Liver (tissue), 9 donors: ENCODE measurements around the gene TNNT3. TPM values are rescaled to one million over a fixed set of nuclear protein-coding genes. Genes with fewer than 3 reads are reported as not detected.

ENCODE experiments used
- DNase-seq: peaks from one replicate; pipeline ENCODE4 v3.0.0-alpha.2; 2017; ENCODE audit warnings: low spot score
- H3K27ac ChIP-seq, 2 donors: one replicate each; pipeline ENCODE4 v1.7.0; 2013; ENCODE audit warnings: inconsistent platforms in 2 of 2, low read length in 2 of 2, control low read depth in 1 of 2, low read depth in 1 of 2, mild to moderate bottlenecking in 1 of 2
- H3K27me3 ChIP-seq, 4 donors: one replicate each; pipeline versions ENCODE4 v1.6.1 to v1.7.0; 2013; ENCODE audit warnings: low read length in 3 of 4, inconsistent platforms in 1 of 4, mild to moderate bottlenecking in 1 of 4, moderate library complexity in 1 of 4; ENCODE audit not compliant: control insufficient read depth in 4 of 4, insufficient read depth in 4 of 4
- H3K36me3 ChIP-seq, 4 donors: one replicate each; pipeline versions ENCODE4 v1.6.1 to v1.7.0; 2013; ENCODE audit warnings: low read length in 3 of 4, mild to moderate bottlenecking in 3 of 4, low read depth in 1 of 4, moderate library complexity in 1 of 4; ENCODE audit not compliant: control insufficient read depth in 4 of 4, insufficient read depth in 3 of 4
- H3K4me1 ChIP-seq, 4 donors: one replicate each; pipeline versions ENCODE4 v1.6.1 to v1.7.0; 2013; ENCODE audit warnings: low read length in 3 of 4, mild to moderate bottlenecking in 3 of 4, moderate library complexity in 1 of 4; ENCODE audit not compliant: control insufficient read depth in 4 of 4, insufficient read depth in 4 of 4
- H3K4me3 ChIP-seq, 3 donors: one replicate each; pipeline versions ENCODE4 v1.6.1 to v1.7.0; 2013; ENCODE audit warnings: low read length in 3 of 3, control low read depth in 1 of 3, low read depth in 1 of 3, mild to moderate bottlenecking in 1 of 3
- H3K9ac ChIP-seq, 2 donors: one replicate each; pipeline ENCODE4 v1.7.0; 2013; ENCODE audit warnings: low read length in 2 of 2, mild to moderate bottlenecking in 2 of 2, moderate library complexity in 2 of 2, control low read depth in 1 of 2, low read depth in 1 of 2
- H3K9me3 ChIP-seq, 4 donors: one replicate each; pipeline versions ENCODE4 v1.6.1 to v1.7.0; 2013; ENCODE audit warnings: low read length in 3 of 4; ENCODE audit not compliant: control insufficient read depth in 4 of 4
- ATF3 ChIP-seq: IDR thresholded peaks from 2 replicates; pipeline ENCODE4 v1.6.1; 2016; ENCODE audit warnings: antibody characterized with exemption
- CTCF ChIP-seq: fragments of 150-350 bp; IDR thresholded peaks from 2 replicates; pipeline ENCODE4 v1.5.1; 2017; ENCODE audit warnings: improper control_type of control experiment, low read depth, low read length; ENCODE audit not compliant: missing input control
- FOXA1 ChIP-seq: IDR thresholded peaks from 2 replicates; pipeline ENCODE4 v1.6.1; 2016; ENCODE audit warnings: antibody characterized with exemption
- FOXA2 ChIP-seq: IDR thresholded peaks from 2 replicates; pipeline ENCODE4 v1.6.1; 2016; ENCODE audit warnings: antibody characterized with exemption
- GABPA ChIP-seq, 2 donors: IDR thresholded peaks in 1 of 2; conservative IDR thresholded peaks in 1 of 2; 2 replicates each; pipeline ENCODE4 v1.6.1; 2016; ENCODE audit warnings: antibody characterized with exemption in 2 of 2, mild to moderate bottlenecking in 1 of 2, moderate library complexity in 1 of 2
- HNF4A ChIP-seq, 2 donors: conservative IDR thresholded peaks; 2 replicates each; pipeline ENCODE4 v1.6.1; 2016; ENCODE audit warnings: antibody characterized with exemption in 2 of 2, mild to moderate bottlenecking in 2 of 2
- HNF4G ChIP-seq: IDR thresholded peaks from 2 replicates; pipeline ENCODE4 v1.6.1; 2016; ENCODE audit warnings: antibody characterized with exemption
- RXRA ChIP-seq, 2 donors: IDR thresholded peaks; 2 replicates each; pipeline ENCODE4 v1.6.1; 2017 to 2018; ENCODE audit warnings: antibody characterized with exemption in 2 of 2, mild to moderate bottlenecking in 1 of 2
- SP1 ChIP-seq: IDR thresholded peaks from 2 replicates; pipeline ENCODE4 v1.6.1; 2018; ENCODE audit warnings: antibody characterized with exemption, mild to moderate bottlenecking
- TAF1 ChIP-seq: conservative IDR thresholded peaks from 2 replicates; pipeline ENCODE4 v1.6.1; 2016; ENCODE audit warnings: antibody characterized with exemption, mild to moderate bottlenecking
- YY1 ChIP-seq: IDR thresholded peaks from 2 replicates; pipeline ENCODE4 v1.6.1; 2016; ENCODE audit warnings: antibody characterized with exemption, mild to moderate bottlenecking
- WGBS: extraction: QIAGEN DNeasy Blood & Tissue Kit; methylation state at CpG from one replicate; pipeline ENCODE4 v1.1.7; 2013; 5-methylcytosine and 5-hydroxymethylcytosine counted together
- polyA plus RNA-seq, 2 donors: library from polyadenylated mRNA; stranded (reverse) in 1 of 2; unstranded in 1 of 2; fragments of 200-250 nt in 1 of 2; fragments of >200 nt in 1 of 2; fragmentation: Nextera tagmentation in 1 of 2; extraction: Ambion mirVana in 1 of 2; gene quantifications; one replicate each; pipeline versions ENCODE4 v1.2.1 to v1.2.3, GENCODE V29; 2013 to 2015
- total RNA-seq, 2 donors: library from RNA; depleted of rRNA; stranded (reverse); fragments of >200 nt; gene quantifications; one replicate each; pipeline ENCODE4 v1.2.3, GENCODE V29; 2014
- TF ChIP-seq, protein P1 (sequence below): IDR thresholded peaks from 2 replicates; pipeline ENCODE4 v1.6.1; 2016; ENCODE audit warnings: antibody characterized with exemption
- TF ChIP-seq, protein P2 (sequence below): IDR thresholded peaks from 2 replicates; pipeline ENCODE4 v1.6.1; 2016; ENCODE audit warnings: antibody characterized with exemption
- donor health status: healthy.
- donor health status: healthy.
- donor health status: healthy.
- donor health status: healthy.
- donor health status: healthy.

Gene TNNT3
- total and polyA plus RNA-seq, 4 donors, result 0.06 to 0.14 TPM; not detected in 2

DNA sequence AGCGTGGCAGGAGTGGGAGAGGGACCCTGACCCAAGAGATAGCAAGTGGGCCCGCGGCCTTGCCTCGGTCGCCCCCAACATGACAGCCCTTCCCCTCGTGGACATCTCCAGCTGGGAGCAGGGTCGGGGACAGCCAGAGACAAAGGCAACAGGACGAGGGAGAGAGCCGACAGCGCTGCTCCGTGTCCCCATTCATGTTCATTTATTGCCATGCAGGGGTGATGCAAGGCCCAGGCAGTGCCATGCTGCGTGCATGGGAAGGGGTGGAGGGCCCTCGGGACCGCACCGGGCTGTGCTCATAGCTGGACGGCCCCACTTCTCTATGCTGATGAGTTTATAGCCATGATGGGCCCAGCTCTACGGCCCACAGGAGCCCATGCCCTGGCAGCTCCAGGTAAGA, 40.3 kb downstream of the TNNT3 start:
- Histone ChIP-seq H3K27ac (no peak overlapping the region), H3K4me3 (no peak overlapping the region), H3K27me3 (no peaks in the 10 kb centered on the region), H3K9ac (no peak overlapping the region), H3K36me3 (no peaks in the 10 kb centered on the region), H3K9me3 (no peaks in the 10 kb centered on the region), H3K4me1 (no peaks in the 10 kb centered on the region)
- 94% methylated on average over 9 of the region's 17 CpGs for WGBS
- no peak for DNase-seq
- TF ChIP-seq RXRA (IDR thresholded peaks at IDR 0.05), result no peak
- TF ChIP-seq HNF4A (conservative IDR thresholded peaks at IDR 0.05), result no peak
- TF ChIP-seq, protein P1, sequence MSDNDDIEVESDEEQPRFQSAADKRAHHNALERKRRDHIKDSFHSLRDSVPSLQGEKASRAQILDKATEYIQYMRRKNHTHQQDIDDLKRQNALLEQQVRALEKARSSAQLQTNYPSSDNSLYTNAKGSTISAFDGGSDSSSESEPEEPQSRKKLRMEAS, result no peak
- TF ChIP-seq CTCF, result no peak
- TF ChIP-seq TAF1, result no peak
- TF ChIP-seq FOXA1, result no peak
- no peak for TF ChIP-seq GABPA (IDR thresholded peaks at IDR 0.05 in 1 of 2, conservative IDR thresholded peaks at IDR 0.05 in 1 of 2)

DNA sequence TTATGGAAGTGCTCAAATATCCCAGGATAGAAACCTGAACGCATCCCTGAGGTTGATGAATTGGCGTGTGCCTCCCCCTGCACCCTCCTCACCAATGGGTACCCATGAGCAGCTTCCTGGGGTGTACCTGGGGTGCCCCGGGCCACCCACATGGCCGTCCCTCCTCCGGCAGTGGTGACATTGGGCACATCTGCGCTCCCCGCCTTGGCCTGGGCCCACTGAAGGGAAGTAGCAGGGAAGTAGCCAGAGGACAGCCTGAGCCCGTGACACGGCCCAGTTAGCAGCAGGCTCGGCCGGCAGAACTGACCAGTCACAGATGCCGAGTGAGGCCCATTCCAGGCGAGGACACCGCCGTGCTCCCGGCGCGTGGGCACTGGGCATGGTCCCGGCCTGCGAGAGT, 44.4 kb downstream of the TNNT3 start:
- Histone ChIP-seq H3K4me3 (no peak overlapping the region), H3K27me3 (no peaks in the 10 kb centered on the region), H3K9ac (no peak overlapping the region), H3K36me3 (no peaks in the 10 kb centered on the region), H3K27ac (no peak overlapping the region), H3K9me3 (no peaks in the 10 kb centered on the region), H3K4me1 (no peaks in the 10 kb centered on the region)
- no peak for DNase-seq
- no peak for TF ChIP-seq YY1
- no peak for TF ChIP-seq HNF4A (conservative IDR thresholded peaks at IDR 0.05)
- no peak for TF ChIP-seq TAF1
- TF ChIP-seq HNF4G, result no peak
- 98% methylated on average over 5 of the region's 20 CpGs for WGBS

DNA sequence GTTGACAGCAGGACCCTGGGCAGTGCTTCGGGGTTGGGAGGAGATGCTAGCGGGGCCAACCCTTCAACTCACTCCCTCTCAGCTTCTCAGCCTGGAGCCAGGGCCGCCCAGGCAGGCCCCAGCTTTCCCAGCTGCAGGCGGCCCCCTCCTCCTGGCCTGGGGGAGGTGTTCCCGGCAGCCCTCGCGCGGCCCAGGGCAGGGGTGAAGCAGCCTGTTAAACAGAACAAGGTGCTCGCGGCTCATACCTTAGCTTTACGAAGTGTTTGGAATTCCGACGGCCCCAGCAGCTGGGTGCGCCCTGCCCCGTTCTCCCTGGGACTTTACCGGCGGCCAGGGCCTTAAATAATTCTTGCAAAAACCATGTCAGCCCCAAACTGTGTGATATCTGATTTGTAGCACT, 44.8 kb downstream of the TNNT3 start:
- TF ChIP-seq SP1 (no peak), CTCF (no peak), TAF1 (no peak), ATF3 (no peak), FOXA2 (no peak), YY1 (no peak)
- TF ChIP-seq, protein P2, sequence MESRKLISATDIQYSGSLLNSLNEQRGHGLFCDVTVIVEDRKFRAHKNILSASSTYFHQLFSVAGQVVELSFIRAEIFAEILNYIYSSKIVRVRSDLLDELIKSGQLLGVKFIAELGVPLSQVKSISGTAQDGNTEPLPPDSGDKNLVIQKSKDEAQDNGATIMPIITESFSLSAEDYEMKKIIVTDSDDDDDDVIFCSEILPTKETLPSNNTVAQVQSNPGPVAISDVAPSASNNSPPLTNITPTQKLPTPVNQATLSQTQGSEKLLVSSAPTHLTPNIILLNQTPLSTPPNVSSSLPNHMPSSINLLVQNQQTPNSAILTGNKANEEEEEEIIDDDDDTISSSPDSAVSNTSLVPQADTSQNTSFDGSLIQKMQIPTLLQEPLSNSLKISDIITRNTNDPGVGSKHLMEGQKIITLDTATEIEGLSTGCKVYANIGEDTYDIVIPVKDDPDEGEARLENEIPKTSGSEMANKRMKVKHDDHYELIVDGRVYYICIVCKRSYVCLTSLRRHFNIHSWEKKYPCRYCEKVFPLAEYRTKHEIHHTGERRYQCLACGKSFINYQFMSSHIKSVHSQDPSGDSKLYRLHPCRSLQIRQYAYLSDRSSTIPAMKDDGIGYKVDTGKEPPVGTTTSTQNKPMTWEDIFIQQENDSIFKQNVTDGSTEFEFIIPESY, result no peak
- TF ChIP-seq, protein P1, result no peak

More for the DNA sequence above, 44.8 kb downstream of the TNNT3 start:
- H3K9ac ChIP-seq, result no peak overlapping the region
- no peak for DNase-seq
- no peaks in the 10 kb centered on the region for H3K36me3 ChIP-seq
- H3K4me3 ChIP-seq, result no peak overlapping the region
- no peak overlapping the region for H3K27ac ChIP-seq
- WGBS, result no CpG with 5 or more reads among the region's 17 CpGs
- H3K4me1 ChIP-seq, result no peaks in the 10 kb centered on the region
- H3K9me3 ChIP-seq, result no peaks in the 10 kb centered on the region
- H3K27me3 ChIP-seq, result no peaks in the 10 kb centered on the region
